Erythroblast (primary cell): ENCODE measurements around the gene SH3GLB2.
"Not testable (repeated sequence)": the region's sequence is repeated elsewhere in the genome, so short reads cannot be mapped to it uniquely, and the experiment has no call there.

ENCODE experiments used
- DNase-seq, 2 experiments: peaks; one replicate each; lab custom pipeline; 2025; lab: John Stamatoyannopoulos, UW
- GATA1 ChIP-seq: IDR thresholded peaks from 2 replicates; pipeline ENCODE4 v1.6.1; 2011; ENCODE audit warnings: low read depth, mild to moderate bottlenecking, control low read depth, low read length, moderate library complexity
- POLR2A ChIP-seq: IDR thresholded peaks from 2 replicates; pipeline ENCODE4 v1.6.1; 2011; ENCODE audit warnings: mild to moderate bottlenecking, low read length

Gene SH3GLB2

DNA sequence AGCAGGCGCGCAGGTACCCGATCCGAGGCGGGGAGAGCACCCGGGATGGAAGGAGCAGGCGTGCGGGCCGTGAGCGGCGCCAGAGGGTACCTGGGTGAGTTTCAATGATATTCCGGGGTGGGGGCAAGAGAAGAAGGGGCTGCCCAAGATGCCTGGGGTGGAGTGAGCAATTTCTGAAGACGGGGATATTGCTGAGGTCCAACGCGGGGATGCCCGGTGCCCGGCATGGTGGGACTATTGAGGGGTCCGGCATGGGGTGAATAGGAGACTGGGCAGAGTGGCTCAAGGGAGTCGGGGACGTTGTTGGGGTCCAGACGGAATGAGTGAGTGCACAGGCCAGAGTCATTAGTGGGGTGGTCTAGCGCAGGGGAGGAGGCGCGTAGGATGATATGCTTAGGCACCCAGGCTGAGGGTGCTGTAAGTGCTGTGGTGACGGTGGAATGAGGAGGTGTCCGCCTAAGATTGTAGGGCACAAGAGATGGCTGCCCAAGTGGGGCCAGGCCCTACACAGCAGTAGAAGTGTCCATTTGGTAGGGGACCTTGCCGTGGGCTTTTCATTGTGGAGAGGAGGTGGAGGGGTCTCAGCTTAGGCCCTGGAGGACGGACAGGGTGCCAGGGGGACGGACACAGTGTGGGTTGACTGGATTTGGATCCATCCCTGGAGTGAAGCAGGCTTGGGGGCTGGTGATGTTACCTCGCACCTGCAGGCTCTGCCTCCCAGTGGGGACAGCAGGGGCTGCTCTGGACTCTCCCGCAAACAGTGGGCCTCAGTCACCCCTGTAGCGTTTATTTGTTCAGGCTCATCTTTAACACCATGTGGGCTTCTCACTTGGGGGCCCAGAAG is 9.0 kb upstream of the SH3GLB2 start:
- DNase-seq = peak; percentile 57 to 67
- TF ChIP-seq POLR2A (no peak), GATA1 (no peak)

GRCh38 chr9:129036241-129036922 is 8.3 kb upstream of the SH3GLB2 start, which contains the start of gene MIGA2:
Gene MIGA2 (plus strand): TSS chr9:129036626. CDS start chr9:129040595, 3,969 bp downstream.
- peak; percentile 99 to 100 for DNase-seq
- no peak for TF ChIP-seq GATA1
- peak; percentile 95 for TF ChIP-seq POLR2A

DNA sequence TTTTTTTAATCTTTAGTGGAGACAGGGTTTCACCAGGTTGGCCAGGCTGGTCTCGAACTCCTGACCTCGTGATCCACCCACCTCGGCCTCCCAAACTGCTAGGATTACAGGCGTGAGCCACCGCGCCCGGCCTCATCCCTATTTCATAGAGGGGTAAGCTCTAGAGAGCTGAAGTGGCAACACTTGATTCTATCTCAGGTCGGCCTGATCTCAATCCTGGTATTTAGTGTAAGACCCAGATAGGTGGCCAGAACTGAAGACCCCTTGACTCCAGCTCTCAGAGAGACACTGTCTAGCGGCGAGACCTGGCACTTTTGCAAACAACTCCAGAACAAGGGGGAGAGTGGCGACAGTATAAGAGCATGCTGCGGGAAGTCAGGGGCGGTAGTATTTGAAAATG is 7.7 kb upstream of the SH3GLB2 start:
- DNase-seq = not testable (repeated sequence)

GRCh38 chr9:129033216-129033615 is 5.1 kb upstream of the SH3GLB2 start:
- TF ChIP-seq GATA1 = no peak
- TF ChIP-seq POLR2A = peak; percentile 35
- DNase-seq = peak; percentile 73 to 89

DNA sequence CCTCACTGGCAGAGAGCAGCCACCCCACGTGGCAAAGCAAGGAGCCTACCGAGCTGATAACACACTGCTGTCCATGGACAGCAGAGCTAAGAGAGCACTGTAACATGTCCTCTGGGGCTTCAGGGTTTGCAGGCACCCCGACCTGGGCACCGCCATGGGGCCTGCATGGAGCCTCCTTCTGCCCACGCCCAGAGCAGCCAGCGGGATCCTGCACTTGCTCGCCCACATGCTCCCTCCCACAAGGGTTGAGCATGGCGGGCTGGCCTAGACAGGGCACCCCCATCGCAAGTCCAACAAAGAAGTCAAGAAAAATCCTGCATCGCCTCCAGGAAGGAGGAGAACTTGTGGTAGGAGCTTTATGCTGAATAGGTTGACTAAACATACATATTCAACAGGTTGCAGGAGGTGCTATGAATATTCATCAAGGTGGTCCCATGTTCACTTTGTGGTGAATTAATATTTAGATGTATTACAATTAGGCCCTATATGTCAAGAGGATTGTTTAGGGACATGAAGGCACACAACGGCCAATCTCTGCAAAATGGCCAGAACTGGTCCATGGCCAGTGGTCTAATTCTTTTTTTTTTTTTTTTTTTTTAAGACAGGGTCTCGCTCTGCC is 4.5 kb upstream of the SH3GLB2 start:
- no peak for TF ChIP-seq GATA1
- TF ChIP-seq POLR2A = no peak
- peak; percentile 31 to 41 for DNase-seq

DNA sequence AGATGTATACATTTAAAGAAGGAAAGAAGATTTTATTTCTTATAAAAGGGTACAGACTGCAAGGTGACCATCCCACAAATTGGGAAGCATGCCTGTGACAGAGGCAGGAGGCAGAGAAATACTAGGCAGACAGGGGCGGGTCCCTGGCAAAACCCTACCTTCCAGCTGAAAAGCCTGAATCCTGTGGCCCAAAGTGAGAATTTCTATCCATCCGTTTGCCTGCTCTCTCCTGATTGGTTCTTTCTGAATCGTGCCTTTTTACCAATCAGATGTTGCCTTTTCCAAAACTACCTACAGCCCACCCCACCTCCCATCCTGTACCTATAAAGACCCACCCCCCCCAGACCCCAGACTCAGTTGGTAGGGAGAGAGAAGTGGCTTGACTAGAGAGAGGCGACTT is 3.4 kb upstream of the SH3GLB2 start:
- DNase-seq = no peak
- no peak for TF ChIP-seq POLR2A
- no peak for TF ChIP-seq GATA1

DNA sequence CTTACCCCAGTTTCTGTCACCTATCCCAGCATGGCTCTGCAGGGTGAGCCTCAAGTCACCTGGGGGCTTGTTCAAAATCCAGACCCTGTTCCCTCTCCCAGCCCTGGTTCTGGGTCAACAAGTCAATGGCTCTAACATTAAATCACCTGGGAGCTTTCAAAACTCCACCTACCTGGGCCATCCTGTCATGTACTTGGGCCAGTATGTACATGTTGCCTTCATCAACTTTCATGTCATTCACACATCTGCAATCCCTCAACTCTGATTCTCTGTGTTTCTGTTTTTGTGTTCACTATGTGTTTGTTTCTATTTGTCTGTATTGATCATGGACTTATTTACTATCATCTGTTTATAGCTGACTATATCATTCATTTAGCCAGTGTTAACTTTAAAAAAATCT is 2.1 kb upstream of the SH3GLB2 start:
- TF ChIP-seq GATA1 = no peak
- TF ChIP-seq POLR2A = no peak
- DNase-seq = no peak

GRCh38 chr9:129027685-129028191 is 393 bp downstream of the SH3GLB2 start:
- TF ChIP-seq POLR2A = no peak
- no peak for TF ChIP-seq GATA1
- peak; percentile 87 to 90 for DNase-seq

DNA sequence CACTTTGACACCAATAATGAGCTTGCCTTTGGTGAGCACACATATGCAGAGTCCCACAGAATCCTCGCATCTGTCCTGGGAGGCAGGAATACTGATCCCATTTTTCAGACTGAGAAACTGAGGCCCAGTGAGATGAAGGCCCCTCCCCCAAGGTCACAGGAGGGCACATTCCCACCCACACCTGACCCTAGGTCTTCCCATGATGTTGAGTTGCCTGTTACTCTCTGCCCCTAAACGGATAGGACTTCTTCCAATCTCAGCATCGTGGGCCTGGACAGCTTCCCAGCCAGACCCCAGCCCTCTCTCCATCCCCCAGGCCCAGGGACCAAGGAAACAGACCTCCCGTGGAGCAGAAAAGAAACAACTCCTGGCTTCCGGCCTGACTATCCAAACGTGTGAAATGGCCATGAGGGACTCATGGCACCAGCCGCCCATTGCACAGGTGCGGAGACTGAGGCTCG is 877 bp downstream of the SH3GLB2 start:
- TF ChIP-seq GATA1 (no peak), POLR2A (no peak)

GRCh38 chr9:129026442-129027223 is 1.5 kb downstream of the SH3GLB2 start:
- DNase-seq = peak; percentile 67 to 72
- TF ChIP-seq GATA1 (no peak), POLR2A (no peak)

More for the DNA sequence above, 877 bp downstream of the SH3GLB2 start:
- DNase-seq = no peak

- TF ChIP-seq GATA1 = no peak
- TF ChIP-seq POLR2A = no peak
- peak; percentile 56 to 77 for DNase-seq
These were observed 4.3 kb downstream of the SH3GLB2 start for GRCh38 chr9:129023908-129024233.

- TF ChIP-seq GATA1 = no peak
- TF ChIP-seq POLR2A = no peak
- peak; percentile 63 to 87 for DNase-seq
These were observed 4.9 kb downstream of the SH3GLB2 start for GRCh38 chr9:129023036-129023907.

GRCh38 chr9:129022037-129022436 is 6.1 kb downstream of the SH3GLB2 start:
- TF ChIP-seq POLR2A (no peak), GATA1 (no peak)
- DNase-seq = peak in 1 of 2 experiments; percentile 16
